GM10266 (cell line): ENCODE results near the gene ATP5F1E.

ENCODE experiments used
- DNase-seq: peaks from one replicate; pipeline ENCODE4 v3.0.0; 2012; ENCODE audit errors: extremely low spot score
- TF ChIP-seq, protein P1 (sequence below): IDR thresholded peaks from 2 replicates; pipeline ENCODE4 v1.5.1; 2012; ENCODE audit warnings: mild to moderate bottlenecking, low read depth; ENCODE audit not compliant: control insufficient read depth, insufficient read depth; ENCODE audit errors: missing control alignments

The ATP5F1E gene

DNA sequence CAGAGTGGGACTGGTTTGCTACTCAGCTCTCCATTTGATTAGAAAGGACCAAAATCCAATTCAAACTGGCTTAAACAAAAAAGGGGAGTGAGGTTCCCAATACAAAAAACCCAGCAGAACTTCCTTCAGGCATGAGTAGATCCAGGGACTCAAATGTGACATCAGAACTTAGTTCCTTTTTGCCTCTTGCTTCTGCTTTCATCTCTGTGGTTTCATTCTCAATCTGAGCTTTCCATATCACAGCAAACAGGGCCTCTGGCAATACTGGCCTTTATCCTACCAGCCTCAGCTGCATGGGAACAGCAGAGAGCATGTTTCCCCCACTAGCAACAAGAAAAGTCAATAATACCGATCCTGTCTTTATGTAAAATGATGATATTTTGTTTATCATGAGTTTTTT is 39.1 kb upstream of the ATP5F1E start:
- TF ChIP-seq, protein P1, sequence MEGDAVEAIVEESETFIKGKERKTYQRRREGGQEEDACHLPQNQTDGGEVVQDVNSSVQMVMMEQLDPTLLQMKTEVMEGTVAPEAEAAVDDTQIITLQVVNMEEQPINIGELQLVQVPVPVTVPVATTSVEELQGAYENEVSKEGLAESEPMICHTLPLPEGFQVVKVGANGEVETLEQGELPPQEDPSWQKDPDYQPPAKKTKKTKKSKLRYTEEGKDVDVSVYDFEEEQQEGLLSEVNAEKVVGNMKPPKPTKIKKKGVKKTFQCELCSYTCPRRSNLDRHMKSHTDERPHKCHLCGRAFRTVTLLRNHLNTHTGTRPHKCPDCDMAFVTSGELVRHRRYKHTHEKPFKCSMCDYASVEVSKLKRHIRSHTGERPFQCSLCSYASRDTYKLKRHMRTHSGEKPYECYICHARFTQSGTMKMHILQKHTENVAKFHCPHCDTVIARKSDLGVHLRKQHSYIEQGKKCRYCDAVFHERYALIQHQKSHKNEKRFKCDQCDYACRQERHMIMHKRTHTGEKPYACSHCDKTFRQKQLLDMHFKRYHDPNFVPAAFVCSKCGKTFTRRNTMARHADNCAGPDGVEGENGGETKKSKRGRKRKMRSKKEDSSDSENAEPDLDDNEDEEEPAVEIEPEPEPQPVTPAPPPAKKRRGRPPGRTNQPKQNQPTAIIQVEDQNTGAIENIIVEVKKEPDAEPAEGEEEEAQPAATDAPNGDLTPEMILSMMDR, result no peak
- no peak for DNase-seq

DNA sequence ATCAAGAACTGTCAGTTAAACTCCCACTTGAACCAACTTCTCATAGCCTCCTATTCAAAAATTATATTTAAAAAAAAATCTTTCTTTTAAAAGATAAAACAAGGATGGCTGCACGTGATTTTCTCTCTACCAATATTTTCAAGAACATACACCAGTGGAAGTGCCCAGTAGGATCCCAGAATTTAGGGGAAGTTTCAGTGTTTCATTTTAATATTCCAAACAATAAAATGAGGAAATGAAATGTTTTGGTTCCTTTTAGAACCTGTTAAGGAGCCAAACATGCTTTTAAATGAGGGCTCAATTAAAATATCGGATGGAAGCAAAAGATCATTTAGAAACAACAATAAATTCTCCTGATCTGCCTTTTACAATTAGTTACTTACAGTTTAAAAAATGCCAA is 36.9 kb upstream of the ATP5F1E start:
- TF ChIP-seq, protein P1, result no peak
- DNase-seq, result no peak

DNA sequence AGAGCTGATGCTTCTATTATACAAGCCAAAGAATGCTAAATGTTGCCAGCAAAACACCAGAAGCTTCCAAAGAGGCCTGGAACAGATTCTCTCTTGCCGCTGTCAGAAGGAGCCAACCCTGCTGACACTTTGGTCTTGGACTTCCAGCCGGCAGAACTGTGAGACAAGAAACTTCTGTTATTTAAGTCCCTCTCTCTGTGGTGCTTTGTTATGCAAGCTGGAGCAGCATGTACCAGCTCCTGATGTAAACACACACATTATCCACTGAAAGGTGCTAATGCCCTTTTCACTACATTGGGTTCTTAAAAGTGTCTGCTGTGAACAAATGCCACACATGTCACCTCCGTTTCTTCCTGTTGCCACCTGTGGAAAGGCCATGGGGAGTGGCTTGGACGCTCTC is 36.4 kb upstream of the ATP5F1E start:
- DNase-seq, result no peak
- TF ChIP-seq, protein P1, result no peak

DNA sequence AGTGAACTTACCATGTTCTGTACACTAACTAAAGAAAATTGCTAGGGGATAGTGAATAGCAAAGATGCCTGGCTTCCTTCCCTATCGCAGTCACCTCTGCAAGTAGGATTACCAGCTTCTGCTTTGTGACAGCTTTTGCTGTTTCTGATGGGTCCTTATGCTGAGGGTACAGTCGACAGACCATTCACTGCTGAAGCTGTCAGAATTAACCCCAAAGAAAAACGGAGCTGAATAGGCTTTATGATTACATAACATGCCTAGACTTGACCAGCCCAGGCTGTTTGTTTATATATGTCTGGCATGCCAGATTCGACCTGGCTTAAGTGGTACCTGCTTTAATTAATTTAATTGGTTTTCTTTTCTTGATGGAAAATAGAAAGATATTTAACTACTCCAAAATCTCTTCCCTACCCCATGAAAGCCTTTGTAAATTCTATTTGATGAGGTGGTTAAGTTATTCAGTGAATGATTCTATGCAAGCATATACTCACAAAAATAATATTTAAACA is 32.1 kb upstream of the ATP5F1E start:
- TF ChIP-seq, protein P1, result no peak
- no peak for DNase-seq

DNA sequence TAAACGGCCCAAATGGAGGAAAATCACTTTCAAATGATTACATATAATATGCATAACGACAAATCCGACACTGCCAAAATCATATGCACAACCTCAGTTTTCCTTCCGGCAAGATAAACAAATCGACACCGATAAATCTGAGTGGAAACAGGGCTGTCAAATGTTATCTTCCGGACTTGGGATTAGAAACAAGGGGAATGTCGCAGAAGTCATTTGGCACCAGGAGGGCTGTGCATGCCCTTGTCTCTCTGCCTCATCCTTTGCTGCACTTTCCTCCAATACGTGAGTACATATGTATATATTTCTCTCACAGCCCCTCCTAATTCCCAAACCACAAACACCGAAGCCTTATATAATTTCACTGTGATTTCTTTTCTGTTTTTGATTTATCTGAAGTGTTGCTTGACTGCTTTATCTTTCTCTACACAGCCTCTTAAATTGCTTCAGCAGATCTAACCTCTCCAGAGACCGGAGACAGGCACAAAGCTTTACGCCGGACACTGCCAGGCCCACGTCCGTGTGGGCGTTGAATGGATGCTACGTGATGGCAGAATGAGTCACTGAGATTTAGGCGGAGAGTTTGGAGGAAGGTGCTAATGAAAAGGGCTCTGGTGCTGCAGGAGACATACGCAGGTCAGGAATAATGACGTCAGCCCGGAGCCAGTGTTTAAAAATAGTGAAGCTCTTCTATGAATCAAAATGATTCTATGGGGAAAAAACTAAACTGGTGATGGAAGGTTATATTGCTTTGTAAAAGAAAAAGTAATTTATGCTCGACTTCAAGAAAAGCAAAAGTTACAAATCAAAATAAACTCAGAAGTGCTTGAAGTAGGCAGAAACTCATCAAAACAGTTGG is 31.5 kb upstream of the ATP5F1E start:
- TF ChIP-seq, protein P1, result no peak
- no peak for DNase-seq

DNA sequence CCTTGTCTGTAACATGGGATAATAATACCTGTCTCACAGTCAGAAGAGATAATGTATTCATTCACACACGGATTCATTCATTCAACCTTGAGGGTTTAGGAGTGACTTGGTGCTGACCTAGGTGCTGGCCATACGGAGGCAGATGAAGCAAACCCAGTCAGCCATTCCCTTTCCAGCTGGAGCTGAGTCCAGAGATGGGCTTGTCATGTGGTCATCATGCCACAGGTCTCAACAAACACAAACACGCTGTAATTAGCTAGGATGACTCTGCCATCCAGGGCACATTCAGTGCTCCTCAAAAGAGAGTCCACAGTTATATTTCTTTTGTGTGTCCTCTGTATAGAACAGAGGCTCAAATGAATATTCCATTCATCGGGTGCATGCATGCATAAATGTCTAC is 29.9 kb upstream of the ATP5F1E start:
- TF ChIP-seq, protein P1, result no peak
- no peak for DNase-seq

DNA sequence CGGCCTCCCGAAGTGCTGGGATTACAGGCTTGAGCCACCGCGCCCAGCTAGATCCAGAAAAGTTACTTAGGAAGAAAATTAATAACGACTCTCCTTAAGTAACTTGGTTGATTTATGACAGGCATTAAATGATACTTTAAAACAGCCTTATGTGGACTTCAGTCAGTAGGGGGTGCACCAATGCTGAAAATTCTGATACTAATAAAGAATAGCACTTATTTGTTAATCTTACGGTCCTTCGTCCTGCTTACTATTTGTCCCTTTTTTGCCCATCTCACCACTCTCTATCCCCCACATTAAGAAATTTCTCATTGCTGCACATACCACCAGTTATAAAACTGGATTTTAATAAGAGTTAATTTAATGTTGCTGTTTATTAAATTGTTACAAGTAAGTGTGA is 23.2 kb upstream of the ATP5F1E start:
- TF ChIP-seq, protein P1, result no peak
- DNase-seq, result no peak
